ENCODE data around the gene ETV6.
"Not testable (repeated sequence)": the region's sequence is repeated elsewhere in the genome, so short reads cannot be mapped to it uniquely, and the experiment has no call there.

Gene ETV6

DNA sequence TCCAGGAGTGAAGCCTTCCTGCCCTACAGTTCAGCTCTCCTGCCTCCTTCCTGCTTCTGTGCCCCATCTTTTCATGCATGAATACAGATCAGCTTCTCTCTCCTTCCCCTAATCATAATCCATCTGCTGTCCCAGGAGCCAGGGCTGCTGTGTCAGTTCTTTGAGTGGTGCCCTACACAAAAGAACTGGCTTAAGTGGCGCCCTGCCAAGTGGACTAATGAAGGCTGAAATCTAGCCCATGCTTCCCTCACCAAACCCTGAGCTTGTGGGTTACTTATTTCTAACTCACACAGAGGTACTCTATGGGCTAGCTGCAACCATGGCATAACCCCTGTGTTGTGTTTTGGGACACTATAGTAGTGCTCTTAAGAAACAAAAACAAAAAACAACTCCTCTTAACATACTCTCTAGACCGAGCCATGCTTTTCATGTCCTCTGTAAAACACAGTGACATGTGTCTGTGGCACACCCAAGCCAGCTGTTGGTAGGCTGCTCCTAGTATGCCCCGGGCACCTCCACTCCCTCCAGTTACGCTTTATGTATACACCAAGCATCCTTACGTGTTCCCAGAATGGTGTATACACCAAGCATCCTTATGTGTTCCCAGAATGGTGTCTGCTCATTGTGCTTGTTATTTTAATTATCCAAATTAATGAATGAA is 19.3 kb upstream of the ETV6 start:
- ChIA-PET POLR2A (no interaction called here), CTCF (interaction anchor here (0.8 to 1.4 kb wide), 5 partner anchors 12 to 403 kb away, joined by 3 read pairs; no protein-coding TSS in a partner anchor)
- TF ChIP-seq, protein P1, sequence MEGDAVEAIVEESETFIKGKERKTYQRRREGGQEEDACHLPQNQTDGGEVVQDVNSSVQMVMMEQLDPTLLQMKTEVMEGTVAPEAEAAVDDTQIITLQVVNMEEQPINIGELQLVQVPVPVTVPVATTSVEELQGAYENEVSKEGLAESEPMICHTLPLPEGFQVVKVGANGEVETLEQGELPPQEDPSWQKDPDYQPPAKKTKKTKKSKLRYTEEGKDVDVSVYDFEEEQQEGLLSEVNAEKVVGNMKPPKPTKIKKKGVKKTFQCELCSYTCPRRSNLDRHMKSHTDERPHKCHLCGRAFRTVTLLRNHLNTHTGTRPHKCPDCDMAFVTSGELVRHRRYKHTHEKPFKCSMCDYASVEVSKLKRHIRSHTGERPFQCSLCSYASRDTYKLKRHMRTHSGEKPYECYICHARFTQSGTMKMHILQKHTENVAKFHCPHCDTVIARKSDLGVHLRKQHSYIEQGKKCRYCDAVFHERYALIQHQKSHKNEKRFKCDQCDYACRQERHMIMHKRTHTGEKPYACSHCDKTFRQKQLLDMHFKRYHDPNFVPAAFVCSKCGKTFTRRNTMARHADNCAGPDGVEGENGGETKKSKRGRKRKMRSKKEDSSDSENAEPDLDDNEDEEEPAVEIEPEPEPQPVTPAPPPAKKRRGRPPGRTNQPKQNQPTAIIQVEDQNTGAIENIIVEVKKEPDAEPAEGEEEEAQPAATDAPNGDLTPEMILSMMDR (IDR thresholded peaks at IDR 0.05; ENCODE audit: control extremely low read depth, extremely low read depth, low read depth, missing control alignments) = no peak
- no peak for DNase-seq (ENCODE audit: extremely low spot score)

DNA sequence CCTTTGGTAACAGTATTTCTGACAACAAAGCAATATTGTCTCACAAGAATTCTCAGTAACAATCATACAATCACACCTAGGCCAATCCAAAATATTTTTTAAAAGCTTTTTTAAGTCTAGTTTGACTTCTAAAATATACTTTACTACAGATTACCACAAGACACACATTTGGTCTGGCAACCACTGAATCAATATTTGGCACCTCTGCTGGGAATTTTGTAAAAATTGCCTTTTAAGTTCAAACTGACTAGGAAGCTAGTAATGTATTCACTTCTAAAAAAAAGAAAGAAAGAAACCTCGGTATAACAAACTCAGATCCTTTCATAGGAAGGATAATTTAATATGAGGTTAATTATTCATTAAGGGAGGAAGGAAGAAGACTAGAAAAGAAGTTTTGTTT is 18.2 kb upstream of the ETV6 start:
- TF ChIP-seq, protein P1 (IDR thresholded peaks at IDR 0.05; ENCODE audit: control extremely low read depth, extremely low read depth, low read depth, missing control alignments) = no peak
- ChIA-PET POLR2A (no interaction called here), CTCF (interaction anchor here (1.1 kb wide), 1 partner anchor 701 kb away, joined by 3 read pairs; no protein-coding TSS in a partner anchor)
- no peak for DNase-seq (ENCODE audit: extremely low spot score)

DNA sequence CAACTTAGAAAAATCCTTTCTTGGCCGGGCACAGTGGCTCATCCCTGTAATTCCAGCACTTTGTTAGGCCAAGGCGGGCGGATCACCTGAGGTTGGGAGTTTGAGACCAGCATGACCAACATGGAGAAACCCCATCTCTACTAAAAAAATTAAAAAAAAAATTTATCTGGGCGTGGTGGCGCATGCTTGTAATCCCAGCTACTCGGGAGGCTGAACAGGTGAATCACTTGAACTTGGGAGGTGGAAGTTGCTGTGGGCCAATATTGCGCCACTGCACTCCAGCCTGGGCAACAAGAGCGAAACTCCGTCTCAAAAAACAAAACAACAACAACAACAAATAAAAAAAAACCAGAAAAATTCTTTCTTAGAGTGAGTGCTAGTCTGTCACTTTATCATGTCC is 17.6 kb upstream of the ETV6 start:
- DNase-seq (ENCODE audit: extremely low spot score); POLR2A ChIA-PET: not testable (repeated sequence)
- CTCF ChIA-PET = interaction anchor here (0.6 to 1.5 kb wide), 4 partner anchors 10 to 700 kb away, joined by 3 to 6 read pairs (median 3); no protein-coding TSS in a partner anchor

DNA sequence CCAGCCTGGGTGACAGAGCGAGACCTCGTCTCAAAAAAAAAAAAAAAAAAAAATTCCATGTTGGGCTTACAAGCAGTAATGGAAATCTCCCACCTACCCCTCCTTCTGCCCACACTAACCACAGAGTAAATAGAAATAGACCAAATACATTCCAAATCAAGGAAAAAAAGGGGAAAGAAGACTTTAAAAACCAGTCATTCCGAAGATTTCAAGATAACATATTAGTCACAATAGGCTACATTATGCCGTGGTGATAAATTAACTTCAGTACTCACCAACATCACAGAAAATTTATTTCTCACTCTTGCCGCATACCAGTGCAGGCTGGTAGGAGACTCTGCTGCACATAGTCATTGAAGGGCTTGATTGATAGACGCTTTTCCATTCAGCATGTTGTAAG is 15.5 kb upstream of the ETV6 start:
- CTCF ChIA-PET = interaction anchor here (1.0 to 1.9 kb wide), 2 partner anchors 10 to 19 kb away, joined by 3 to 8 read pairs; no protein-coding TSS in a partner anchor
- TF ChIP-seq, protein P1 (IDR thresholded peaks at IDR 0.05; ENCODE audit: control extremely low read depth, extremely low read depth, low read depth, missing control alignments) = no peak
- POLR2A ChIA-PET = no interaction called here
- DNase-seq (ENCODE audit: extremely low spot score) = no peak

DNA sequence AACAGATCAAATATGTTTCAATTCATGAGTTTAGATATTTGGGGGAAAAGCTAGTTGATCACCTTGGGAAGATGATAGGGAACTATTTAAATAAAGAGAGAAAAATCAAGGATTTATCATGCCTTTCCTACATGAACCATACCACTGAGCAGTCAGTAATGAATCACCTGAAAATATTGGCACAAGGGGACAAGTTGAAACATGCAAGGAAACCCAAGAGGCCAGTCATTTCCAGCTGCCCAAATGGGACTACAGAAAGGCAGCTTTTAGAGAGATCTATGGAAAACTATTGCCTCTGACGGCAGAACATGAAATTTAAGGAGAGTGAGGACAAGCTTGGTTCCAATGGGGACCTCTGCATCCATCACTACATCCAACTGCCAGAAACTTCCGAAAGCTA is 14.1 kb upstream of the ETV6 start:
- POLR2A ChIA-PET = no interaction called here

DNA sequence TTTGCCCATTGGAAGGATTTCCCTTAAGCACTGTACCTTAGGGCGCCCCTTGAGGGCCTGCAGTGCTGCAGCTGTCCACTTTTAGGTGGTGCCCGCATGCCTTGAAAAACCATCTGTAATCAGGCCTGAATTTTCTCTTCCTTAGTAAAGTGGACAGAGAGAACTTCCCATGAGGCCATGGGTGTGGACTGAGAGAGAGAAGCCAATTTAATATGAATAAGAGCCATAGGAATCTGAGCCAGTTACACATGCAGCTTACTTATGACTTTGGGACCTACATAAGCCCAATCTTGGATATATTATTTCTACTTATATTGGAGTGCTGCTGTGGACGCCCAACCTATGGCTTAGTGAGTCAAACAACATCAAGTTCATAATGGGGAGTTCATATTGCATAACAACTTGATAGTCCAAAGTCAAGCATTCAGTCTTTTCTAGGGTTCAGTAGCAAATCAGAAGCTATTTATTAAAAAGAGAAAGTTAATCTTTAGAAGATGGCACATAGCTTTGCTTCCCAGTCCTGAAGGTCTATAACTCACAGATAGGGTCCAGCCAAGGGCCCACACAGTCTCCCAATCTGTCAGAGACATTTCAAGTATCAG is 11.1 kb upstream of the ETV6 start:
- ChIA-PET POLR2A (interaction anchor here (0.6 kb wide), 1 partner anchor 56 kb away, joined by 3 read pairs; no protein-coding TSS in a partner anchor), CTCF (interaction anchor here (1.5 kb wide), 1 partner anchor 23 kb away, joined by 4 read pairs; no protein-coding TSS in a partner anchor)
- DNase-seq (ENCODE audit: extremely low spot score) = no peak
- TF ChIP-seq, protein P1 (IDR thresholded peaks at IDR 0.05; ENCODE audit: control extremely low read depth, extremely low read depth, low read depth, missing control alignments) = no peak

More for the DNA sequence above, 14.1 kb upstream of the ETV6 start:
- no peak for DNase-seq (ENCODE audit: extremely low spot score)
- TF ChIP-seq, protein P1 (IDR thresholded peaks at IDR 0.05; ENCODE audit: control extremely low read depth, extremely low read depth, low read depth, missing control alignments) = no peak
- CTCF ChIA-PET = interaction anchor here (1.5 to 1.9 kb wide), 2 partner anchors 9 to 12 kb away, joined by 4 to 8 read pairs; no protein-coding TSS in a partner anchor

DNA sequence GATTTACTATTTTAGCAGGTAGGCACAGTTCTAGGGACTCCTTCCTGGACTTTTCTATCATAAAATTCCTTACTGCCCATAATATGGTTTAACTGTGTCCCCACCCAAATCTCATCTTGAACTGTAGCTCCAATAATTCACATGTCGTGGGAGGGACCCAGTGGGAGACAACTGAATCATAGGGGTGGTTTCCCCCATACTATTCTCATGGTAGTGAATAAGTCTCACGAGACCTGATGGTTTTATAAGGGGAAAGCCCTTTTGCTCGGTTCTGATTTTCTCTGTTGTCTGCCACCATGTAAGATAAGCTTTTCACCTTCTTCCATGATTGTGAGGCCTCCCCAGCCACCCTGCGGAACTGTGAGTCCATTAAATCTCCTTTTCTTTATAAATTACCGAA is 10.0 kb upstream of the ETV6 start:
- TF ChIP-seq, protein P1 (IDR thresholded peaks at IDR 0.05; ENCODE audit: control extremely low read depth, extremely low read depth, low read depth, missing control alignments) = no peak
- POLR2A ChIA-PET = no interaction called here
- CTCF ChIA-PET = no interaction called here
- DNase-seq (ENCODE audit: extremely low spot score) = no peak

Data from GM10248 (cell line).